8988T (cell line): ENCODE measurements around the gene NR1D2.
"Not testable (repeated sequence)": the region's sequence is repeated elsewhere in the genome, so short reads cannot be mapped to it uniquely, and the experiment has no call there.

Experiments
- DNase-seq: peaks from one replicate; pipeline ENCODE4 v3.0.0; 2011

NR1D2 gene

DNA sequence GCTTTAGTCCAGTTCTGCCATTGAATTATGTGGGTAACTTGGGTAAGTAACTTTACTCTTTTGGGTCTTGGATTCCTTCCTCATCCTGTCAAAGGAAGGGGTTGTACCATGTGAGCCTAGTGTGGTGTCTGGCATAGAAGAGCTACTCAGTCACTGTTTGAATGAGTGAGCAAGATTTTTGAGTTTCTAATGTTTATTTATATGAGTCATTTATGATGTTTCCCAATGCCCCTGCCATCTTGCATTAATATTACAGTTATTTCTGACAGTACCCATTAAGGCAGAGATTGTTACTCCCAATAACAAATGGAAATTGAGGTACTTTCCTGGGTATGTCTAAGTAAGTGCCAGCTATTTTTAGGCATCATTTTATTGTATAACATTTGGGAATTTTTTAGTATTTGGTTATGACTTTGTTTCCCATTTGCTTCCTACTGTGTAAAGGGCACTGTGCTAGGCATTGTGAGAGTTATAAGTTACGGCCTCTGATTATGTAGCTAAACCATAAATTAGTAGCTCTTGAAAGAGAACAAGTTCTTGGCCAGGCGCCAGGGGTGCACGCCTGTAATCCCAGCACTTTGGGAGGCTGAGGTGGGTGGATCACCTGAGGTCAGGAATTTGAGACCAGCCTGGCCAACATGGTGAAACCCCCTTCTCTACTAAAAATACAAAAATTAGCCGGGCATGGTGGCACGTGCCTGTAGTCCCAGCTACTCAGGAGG, 23.5 kb downstream of the NR1D2 start:
- no peak for DNase-seq

DNA sequence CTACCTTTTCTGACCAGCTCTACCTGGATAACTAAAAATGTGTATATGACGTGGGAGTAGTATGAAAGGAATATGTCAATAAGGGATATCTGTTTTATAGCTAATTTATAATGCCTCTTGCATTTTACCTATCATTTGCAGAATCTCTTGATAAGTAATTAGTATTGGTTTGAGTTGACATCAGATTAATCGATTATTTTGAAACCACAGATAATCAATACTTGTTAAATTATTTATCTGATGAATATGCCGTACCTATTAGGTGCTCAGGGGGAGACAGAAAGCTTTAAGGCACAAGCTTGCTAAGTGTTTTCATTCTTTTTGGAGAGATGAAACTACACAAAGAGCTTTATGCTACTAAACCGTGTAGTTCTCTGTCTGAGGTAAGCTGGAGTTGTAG, 24.3 kb downstream of the NR1D2 start:
- no peak for DNase-seq

DNA sequence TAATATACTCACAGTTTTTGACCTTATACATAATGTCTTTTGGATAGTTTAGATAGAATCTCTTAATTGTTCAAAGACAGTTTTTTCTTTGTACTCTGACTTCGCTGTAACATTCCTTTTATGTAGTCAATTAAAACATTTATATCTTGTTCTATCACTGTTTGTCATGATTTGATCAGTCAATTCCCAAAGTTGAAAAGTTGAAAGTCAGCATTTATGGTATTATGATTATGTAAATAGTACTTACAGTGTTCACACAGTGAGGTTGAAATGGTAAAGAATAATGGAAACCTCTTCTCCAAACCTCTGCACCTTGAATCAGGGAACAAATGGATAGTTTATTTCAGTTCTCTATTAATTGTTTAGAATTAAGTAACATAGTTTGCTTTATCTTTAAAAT, 26.6 kb downstream of the NR1D2 start:
- no peak for DNase-seq

DNA sequence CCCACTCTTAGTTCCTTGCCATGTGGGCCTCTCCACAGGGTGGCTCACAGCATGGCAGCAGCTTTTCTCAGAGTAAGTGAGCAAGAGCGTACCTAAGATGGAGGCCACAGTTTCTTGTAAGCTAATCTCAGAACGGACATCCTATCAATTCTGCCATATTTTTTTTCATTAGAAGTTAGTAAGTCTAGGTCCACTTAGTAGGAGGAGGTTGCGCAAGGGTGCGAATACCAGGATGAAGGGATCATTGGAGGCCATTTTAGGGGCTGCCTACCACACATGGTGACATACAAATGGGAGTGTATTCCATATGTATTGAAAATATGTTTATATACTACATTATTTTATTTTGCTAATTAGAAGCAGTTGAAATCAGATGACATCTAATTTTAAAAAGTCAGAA, 31.5 kb downstream of the NR1D2 start:
- no peak for DNase-seq

DNA sequence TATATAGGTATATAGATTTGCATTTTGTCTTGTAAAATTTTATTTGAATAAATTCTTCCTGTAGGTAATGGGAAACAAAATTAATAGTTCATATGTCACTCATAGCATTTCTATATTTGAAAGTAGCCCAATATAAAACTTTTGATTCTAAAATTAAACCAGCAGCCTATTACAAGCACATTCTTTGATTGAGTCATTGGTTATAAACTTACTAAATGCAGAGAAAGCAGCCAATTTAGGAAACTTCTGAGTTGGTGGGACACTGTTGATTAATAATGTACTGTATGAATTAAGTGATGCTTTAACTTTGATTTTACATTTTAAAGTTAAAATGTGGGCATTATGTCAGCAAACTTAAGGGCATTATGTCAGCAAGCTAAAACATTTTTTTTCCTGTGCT, 34.5 kb downstream of the NR1D2 start:
- DNase-seq = no peak

DNA sequence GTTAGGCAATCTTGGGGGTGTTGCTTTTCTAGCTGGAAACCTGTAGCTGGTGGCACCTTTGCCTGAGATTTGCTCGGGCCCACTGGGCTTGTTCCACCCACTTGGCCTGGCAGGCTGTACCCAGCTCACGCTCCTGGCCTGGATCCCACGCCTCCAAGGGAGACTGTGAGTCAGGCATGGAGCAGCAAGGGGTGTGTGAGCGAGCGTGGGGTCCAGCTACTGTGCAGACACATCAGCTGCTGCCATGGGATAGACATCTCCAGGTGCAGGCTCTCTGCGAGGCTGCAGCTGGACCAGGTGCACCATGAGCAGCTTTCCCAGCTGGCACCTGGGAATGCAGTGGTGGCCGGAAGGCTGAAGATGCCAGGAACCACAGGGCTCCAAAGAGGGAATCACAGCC, 36.0 kb downstream of the NR1D2 start:
- DNase-seq = no peak

DNA sequence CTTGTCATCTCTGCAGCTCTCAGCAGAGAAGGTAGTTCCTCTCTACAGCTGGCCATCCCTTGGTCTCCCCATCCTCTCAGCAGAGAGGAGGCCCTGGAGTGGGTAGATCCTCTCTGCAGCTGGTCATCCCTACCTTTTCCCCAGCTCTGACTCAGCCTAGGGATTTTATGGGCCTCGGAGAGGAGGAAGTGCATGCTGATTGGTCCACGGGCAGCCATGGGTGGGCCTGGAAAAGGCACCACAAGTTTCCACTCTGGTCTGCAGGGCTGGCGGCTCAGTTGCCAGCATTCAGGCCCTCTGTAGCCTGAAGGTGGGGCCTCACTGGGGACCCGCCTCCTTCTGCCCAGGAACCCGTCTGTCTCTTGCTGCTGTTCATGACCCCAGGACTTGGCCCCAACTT, 36.9 kb downstream of the NR1D2 start:
- DNase-seq = no peak

DNA sequence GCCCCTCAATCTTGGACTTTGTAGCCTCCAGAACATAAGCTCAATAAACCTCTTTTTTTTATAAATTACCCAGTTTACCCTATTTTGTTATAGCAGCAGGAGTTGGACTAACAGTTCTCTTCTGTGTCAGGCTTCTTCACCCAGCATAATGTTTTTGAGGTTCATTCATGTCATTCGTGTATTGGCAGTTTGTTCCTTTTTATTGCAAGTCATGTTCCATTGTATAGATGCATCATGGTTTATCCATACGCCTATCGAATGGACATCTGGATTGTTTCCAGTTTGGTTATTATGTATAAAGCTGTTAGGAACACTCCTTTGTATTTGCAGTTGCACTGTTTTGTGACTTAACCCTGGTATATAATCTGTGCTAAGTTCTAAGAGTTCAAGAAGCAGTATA, 39.8 kb downstream of the NR1D2 start:
- DNase-seq = no peak

DNA sequence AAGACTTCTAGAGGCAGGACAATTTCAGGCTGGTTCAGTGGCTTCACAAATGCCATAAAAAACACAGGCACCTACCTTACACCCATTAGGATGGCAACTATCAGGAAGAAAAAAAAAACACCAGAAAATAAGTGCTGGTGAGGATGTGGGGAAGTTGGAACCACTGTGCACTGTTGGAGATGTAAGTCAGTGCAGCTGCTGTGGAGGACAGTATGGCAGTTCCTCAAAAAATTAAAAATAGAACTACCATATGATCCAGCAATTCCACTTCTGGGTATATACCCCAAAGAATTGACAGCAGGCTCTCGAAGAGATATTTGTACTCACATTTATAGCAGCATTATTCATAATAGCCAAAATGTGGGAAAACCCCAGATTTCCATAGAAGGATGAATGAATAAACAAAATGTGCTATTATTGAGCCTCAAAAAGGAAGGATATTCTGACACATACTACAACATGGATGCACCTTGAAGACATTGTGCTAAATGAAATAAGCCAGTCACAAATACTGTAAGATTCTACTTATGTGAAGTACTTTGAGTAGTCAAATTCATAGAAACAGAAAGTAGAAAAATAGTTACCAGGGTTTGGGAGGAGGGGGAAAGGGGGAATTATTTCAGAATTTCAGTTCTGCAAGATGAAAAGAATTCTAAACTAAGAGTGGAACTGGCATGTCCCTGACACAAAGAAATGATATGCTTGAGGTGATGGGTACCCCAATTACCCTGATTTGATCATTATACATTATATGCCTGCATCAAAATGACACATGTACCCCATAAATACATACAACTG, 40.9 kb downstream of the NR1D2 start:
- DNase-seq = no peak

DNA sequence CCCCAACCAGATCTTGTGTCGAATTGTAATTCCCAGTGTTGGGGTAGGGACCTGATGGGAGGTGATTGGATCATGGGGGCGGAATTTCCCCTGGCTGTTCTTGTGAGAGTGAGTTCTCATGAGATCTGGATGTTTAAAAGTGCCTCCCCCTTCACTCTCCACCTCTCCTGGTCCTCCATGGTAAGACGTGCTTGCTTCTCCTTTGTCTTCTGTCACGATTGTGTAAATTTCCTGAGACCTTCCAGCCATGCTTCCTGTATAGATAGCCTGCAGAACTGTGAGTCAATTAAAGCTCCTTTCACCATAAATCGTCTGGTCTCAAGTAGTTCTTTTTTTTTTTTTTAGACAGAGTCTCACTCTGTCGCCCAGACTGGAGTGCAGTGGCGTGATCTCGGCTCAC, 42.3 kb downstream of the NR1D2 start:
- DNase-seq = no peak

DNA sequence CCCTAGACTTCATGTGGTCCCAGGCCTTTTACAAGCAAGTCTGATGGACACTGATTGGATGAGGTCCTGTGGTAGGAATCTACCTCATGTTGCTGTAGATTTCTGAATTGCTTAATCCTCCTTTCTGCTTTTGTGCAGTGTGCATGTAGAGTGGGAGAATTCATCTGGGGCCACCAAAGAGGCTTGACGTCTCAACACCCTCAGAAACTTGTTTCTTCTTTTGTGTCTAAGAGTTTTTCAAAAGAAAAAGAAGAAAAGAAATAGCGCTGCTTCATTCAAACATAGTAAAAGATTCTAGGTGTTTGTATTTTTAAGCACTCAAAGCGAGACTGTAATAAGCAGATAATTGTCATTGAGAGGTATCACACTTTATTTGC, 46.2 kb downstream of the NR1D2 start:
- no peak for DNase-seq

DNA sequence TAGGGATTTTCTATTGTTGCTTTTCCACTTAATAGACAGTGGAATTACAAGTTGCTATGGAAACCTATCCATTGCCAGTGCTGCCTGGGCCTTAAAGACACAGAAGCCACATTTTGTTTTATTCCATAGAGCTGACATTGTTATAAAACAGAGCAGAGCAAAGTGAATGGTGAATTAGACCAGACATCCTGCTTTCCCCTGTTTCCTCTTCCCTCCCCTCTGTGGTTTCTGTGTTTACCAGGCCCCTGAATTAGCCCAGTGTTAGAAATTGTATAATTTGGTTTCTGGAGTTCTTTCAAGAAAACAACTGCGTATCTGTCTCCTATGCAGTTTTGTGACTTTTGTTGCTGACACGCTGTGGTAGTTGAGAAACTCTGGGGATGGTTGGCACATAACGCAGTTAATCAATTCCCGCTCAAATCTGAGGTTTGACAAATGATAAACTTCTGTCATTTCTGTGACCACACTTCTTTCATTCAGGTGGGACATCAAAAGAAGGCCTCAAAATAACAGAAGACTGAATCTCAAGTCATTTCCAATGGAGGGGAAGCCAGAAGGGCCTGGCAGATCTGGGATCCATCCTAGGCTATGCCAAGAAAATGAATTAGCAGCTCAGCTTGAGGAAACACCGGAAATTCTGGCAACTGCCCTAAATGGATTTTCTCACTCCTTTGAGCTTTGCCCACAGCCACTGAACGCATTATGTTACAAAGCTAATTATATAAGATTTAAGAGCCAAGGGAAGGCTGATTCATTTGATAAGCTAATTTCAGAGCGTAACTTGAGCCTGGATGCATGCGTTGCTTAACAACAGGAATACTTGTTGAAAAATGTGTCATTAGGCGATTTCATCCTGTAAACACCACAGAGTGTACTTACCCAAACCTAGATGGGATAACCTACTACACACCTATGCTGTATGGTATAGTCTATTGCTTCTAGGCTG, 46.9 kb downstream of the NR1D2 start:
- no peak for DNase-seq

DNA sequence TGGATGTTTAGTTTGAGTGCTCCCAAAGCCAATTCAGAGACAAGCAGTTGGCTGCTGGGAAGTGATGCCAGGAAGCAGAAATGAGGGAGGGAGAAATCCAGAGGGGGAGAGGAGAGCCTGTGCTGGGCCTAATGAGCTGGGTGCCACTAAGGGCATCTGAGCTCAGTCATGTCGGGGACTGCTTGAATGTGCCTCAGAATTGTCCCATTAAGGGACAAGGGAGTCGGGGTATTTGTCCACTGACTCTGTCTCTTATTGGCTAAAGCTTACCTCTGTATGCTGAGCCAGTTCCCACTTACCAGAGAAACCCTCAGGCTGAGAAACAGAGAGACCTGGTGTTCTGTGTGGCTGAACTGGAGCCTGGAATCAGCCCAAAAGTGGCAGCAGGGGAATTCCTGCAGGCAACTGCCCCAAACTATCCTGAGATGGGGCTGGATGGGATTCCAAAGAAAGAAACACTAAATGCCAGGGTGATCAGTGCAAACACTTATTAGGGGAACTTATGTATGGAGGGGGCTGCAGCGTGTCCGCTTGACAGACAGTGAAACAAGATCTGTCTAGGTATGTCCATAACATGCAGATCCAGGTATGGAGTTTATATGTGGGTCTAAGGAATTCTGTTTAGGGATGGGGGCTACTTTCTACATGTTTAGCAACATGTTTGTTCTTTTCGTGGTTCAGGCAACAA, 48.6 kb downstream of the NR1D2 start:
- DNase-seq = no peak

DNA sequence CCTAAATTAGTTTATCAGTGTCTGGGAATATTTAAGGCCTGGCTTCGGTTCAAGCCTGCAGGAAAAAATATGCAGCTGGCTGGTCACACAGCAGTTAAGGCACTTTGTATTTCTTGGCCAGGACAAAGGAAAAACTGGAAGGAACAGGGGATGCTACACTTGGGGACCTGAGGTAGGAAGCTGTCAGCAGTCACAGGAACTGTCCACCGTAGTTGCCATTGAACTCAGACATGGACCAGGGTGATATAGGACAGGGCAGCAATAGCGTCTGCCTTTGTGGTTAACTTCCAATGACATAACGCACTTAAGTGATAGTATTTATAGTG, 49.1 kb downstream of the NR1D2 start:
- no peak for DNase-seq

DNA sequence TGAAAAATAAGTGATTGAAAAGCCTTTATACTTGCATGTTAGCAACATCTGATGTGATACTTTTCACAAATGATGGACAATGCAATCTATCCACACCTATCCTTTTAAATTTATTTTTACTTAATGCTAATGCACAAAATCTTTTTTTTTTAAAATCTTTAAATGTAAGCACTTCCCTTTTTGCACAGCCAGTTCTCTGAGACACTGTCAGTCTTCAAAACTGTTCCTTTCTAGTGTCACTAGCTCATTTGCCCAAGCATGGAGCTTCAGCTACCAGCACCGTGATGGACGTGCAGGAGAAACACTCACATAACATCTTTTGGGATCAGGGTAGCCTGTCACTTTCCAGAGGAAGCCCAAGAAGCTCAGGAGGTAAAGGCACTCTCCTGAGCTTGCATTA, 50.1 kb downstream of the NR1D2 start:
- DNase-seq = no peak

DNA sequence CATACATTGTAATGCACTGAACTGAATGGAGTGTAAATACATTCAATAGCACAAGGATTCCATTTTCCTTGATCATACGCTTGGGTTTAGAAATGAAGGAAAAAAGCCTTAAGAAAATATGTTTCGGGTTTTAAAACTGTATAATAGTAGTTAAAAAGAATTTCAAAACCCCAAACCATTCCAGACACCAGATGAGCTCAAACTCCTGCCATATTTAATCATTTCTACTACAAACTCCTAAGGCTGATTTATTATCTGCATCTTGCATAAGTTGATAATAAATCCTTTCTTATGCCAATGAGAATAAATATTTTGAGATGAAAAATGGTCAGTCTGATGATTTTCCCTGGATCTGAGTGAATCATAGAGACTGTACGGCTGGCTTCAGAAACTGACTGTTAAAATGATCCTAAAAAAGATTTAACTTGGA, 51.0 kb downstream of the NR1D2 start:
- no peak for DNase-seq

DNA sequence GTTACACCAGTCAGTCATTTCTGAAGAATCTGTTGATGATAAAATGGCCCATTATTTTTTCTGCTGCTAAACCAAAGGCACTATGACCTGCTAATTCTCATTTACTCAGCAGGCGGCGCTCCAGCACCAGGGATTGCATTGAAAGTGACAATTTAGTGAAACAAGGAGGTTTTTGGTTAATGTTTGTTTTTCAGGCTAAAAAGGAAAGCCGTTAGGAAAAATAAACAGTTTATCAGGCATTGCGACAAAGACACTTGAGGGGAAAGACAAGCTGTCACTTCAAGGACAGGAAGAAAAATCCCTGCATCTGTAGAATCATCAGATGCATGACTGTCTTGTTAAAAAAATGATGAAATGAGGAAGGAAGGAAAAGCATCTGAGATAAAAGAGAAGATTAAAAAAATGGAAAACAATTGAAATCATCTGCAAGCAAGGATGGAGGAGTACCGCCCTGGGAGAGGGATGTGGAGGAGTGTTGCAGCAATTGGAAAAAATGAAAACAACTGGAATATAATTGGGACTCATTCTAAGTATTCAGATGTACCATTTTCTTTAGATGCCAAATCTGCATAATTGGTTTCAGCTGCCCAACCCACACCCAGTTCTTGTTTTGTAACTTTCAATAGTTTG, 54.0 kb downstream of the NR1D2 start:
- DNase-seq = no peak

DNA sequence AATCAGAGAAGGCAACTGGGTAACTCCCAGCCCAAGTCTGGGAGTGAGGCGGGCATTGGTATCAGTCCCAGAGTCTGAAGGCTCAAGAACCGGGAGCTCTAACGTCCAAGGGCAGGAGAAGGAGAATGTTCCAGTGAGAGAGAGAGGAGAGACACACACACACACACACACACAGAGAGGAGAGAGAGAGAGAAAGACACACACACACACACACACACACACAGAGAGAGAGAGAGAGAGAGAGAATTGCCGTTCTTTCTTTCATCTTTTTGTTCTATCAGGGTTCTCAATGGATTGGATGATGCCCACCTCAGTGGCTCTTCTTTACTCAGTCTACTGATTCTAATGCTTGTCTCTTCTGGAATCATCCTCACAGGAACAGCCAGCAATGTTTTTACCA, 57.0 kb downstream of the NR1D2 start:
- no peak for DNase-seq

DNA sequence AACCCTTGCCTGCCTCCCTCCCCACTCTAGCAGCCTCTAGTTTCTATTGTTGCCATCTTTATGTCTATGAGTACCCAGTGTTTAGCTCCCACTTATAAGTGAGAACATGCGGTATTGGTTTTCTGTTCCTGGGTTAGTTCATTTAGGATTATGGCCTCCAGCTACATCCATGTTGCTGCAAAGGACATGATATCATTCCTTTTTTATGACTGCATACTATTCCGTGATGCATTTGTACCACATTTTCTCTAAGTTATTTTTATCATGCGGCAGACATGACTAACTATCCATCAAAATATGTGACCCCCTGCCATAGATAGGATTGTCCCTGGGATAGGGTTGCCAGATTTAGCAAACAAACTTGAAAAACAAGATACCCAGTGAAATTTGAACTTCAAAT, 58.4 kb downstream of the NR1D2 start:
- DNase-seq = no peak

DNA sequence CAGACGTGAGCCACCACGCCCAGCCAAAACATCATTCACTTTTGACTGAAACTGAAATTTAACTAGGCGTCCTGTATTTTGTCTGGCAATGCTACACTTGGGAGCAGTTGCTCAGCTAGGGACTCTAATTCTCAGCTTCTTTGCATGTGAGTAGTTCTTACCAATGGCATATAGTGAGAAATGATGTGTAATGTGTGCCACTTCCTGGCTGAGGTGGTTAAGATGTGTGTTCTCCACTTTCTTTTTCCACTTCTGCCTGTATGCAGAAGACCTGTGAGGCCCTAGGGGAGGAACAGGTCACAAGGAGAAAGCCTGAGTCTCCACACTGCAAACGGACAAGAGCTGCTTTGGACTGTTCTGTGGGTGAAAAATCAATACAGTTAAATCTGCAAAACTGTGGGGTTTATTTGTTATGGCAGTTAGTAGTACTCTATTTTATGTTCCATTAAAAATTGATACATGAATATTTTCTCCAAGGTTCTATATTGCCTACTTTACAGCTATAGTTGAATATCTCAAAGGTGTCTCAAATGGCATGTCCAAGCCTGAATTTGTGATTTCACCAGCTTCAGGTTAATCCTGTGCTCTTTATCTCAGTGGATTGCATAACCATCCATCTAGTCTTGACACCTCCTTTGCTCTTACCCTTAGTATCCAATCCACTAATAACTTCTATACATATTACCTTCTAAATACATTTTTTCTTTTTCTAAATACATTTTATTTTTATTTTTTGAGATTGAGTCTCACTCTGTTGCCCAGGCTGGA, 59.3 kb downstream of the NR1D2 start:
- no peak for DNase-seq

DNA sequence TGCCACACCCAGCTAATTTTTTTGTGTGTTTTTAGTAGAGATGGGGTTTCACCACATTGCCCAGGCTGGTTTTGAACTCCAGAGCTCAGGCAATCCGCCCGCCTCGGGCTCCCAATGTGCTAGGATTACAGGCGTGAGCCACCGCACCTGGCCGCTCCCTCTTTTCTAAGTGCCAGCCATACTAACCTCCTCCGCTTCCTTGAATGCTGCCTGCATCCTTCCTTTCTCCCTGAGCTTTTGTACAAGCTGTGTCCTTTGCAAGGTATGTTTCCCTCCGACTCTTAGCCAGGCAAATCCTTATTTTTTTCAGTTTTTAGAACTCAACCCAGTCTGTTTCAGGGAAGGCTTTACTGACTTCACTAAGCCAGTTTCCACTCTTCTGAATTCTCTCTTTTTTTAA, 60.6 kb downstream of the NR1D2 start:
- no peak for DNase-seq

DNA sequence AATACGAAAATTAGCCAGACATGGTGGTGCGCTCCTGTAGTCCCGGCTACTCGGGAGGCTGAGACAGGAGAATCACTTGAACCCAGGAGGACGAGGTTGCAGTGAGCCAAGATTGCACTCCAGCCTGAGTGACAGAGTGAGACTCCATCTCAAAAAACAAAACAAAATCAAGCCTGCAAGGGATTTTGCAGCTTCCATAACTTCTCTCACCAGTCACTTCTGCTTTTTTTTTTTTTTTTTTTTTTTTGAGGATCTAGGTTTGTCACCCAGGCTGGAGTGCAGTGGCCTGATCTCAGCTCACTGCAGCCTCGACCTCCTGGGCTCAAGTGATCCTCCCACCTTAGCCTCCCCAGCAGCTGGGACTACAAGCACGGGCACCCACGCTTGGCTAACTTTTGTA, 65.7 kb downstream of the NR1D2 start:
- DNase-seq = not testable (repeated sequence)
